HepG2 (cell line): ENCODE measurements around the gene ATP6V1F. TPM values are rescaled to one million over a fixed set of nuclear protein-coding genes. Genes with fewer than 3 reads are reported as not detected.

Experiments used
- ATAC-seq: fragments of 200-7000 bp; cut with Tn5 transposase; 3 replicates; pipeline ENCODE4 v1.9.1; 2020; ENCODE audit warnings: mild to moderate bottlenecking, moderate library complexity
- BruUV-seq: library from RNA; stranded (reverse); fragments of 400-500 nt; replicated peaks from 2 replicates; lab custom pipeline; 2021; lab: Mats Ljungman, UMichigan
- CTCF ChIA-PET: fragments of 300-600 bp; formaldehyde crosslinking; extraction: SDS; loops from one replicate; lab custom pipeline; 2021; ENCODE audit warnings: low total read pairs, inconsistent platforms, low intra/inter-chr PET ratio; lab: Yijun Ruan, JAX
- POLR2A ChIA-PET: fragments of 350-600 bp; sonication (Branson Sonifier 250); formaldehyde crosslinking; loops from one replicate; lab custom pipeline; 2020; ENCODE audit warnings: antibody characterized with exemption, inconsistent platforms; lab: Yijun Ruan, JAX
- DNase-seq: peaks from one replicate; pipeline ENCODE4 v3.0.0-alpha.2; 2015; ENCODE audit warnings: low spot score
- FAIRE-seq: peaks from 3 replicates; lab custom pipeline; 2011; peaks lifted over from hg19 to GRCh38; lab: Jason Lieb, UNC
- H2AFZ ChIP-seq: one replicate; pipeline ENCODE4 v1.6.1; 2011; ENCODE audit warnings: low read length, inconsistent platforms
- H3K27ac ChIP-seq: fragments of 300-600 bp; 3 replicates; pipeline ENCODE4 v1.8.0; 2011; ENCODE audit warnings: mixed run types, mild to moderate bottlenecking, mixed read lengths, low read length, inconsistent platforms; ENCODE audit not compliant: insufficient read depth; ENCODE audit errors: extremely low read length
- H3K27me3 ChIP-seq, 2 experiments: fragments of 200-600 bp in 1 of 2; 2 replicates in 1 of 2; 3 replicates in 1 of 2; pipeline versions ENCODE4 v1.6.0 to v1.8.0; 2011; ENCODE audit warnings: low read length in 2 of 2, mild to moderate bottlenecking in 2 of 2, moderate library complexity in 2 of 2, inconsistent platforms in 1 of 2; ENCODE audit not compliant: insufficient read depth in 2 of 2, control insufficient read depth in 1 of 2
- H3K36me3 ChIP-seq, 2 experiments: fragments of 200-600 bp in 1 of 2; replicated peaks in 1 of 2; 2 replicates in 1 of 2; 3 replicates in 1 of 2; pipeline versions ENCODE4 v1.5.1 to v1.8.0; 2011; ENCODE audit warnings: low read length in 2 of 2, inconsistent platforms in 1 of 2; ENCODE audit not compliant: insufficient read depth in 2 of 2, control insufficient read depth in 1 of 2
- H3K4me1 ChIP-seq: 2 replicates; pipeline ENCODE4 v1.5.1; 2012; ENCODE audit warnings: low read length, inconsistent platforms; ENCODE audit not compliant: insufficient read depth
- H3K4me2 ChIP-seq: 2 replicates; pipeline ENCODE4 v1.6.0; 2011; ENCODE audit warnings: low read depth, low read length, inconsistent platforms
- H3K4me3 ChIP-seq, 3 experiments: fragments of 200-600 bp in 1 of 3; sonication (generic), shearing (Covaris generic) in 1 of 3; replicated peaks in 1 of 3; 2 replicates each; pipeline ENCODE4 v1.5.1; 2011 to 2016; ENCODE audit warnings: low read length in 3 of 3, inconsistent platforms in 2 of 3, low read depth in 2 of 3, mild to moderate bottlenecking in 2 of 3, control low read depth in 1 of 3, mixed read lengths in 1 of 3; ENCODE audit not compliant: insufficient read depth in 1 of 3
- H3K79me2 ChIP-seq: one replicate; pipeline ENCODE4 v1.6.1; 2011; ENCODE audit warnings: low read length, inconsistent platforms; ENCODE audit not compliant: insufficient read depth
- H3K9ac ChIP-seq: 2 replicates; pipeline ENCODE4 v1.6.0; 2011; ENCODE audit warnings: mild to moderate bottlenecking, low read depth, low read length, inconsistent platforms; ENCODE audit not compliant: insufficient read depth
- H3K9me3 ChIP-seq: 2 replicates; pipeline ENCODE4 v1.5.1; 2012; ENCODE audit warnings: mild to moderate bottlenecking, low read length
- H4K20me1 ChIP-seq: 2 replicates; pipeline ENCODE4 v1.6.0; 2011; ENCODE audit warnings: inconsistent platforms, mild to moderate bottlenecking, low read length, moderate library complexity; ENCODE audit not compliant: insufficient read depth
- ATF1 ChIP-seq: IDR thresholded peaks from 2 replicates; pipeline ENCODE4 v1.6.1; 2016; ENCODE audit warnings: mild to moderate bottlenecking, control low read depth
- GFI1 ChIP-seq: sonication (generic); formaldehyde crosslinking; IDR thresholded peaks from 2 replicates; pipeline ENCODE4 v1.5.0; 2020; ENCODE audit warnings: missing genetic modification reagents, mild to moderate bottlenecking, borderline replicate concordance
- HNF4A ChIP-seq: sonication (generic); formaldehyde crosslinking; IDR thresholded peaks from 2 replicates; pipeline ENCODE4 v1.4.0; 2020; ENCODE audit warnings: missing genetic modification reagents
- RFX3 ChIP-seq: IDR thresholded peaks from 2 replicates; pipeline ENCODE4 v1.6.1; 2016; ENCODE audit warnings: missing biosample characterization, missing genetic modification reagents
- ZNF180 ChIP-seq: sonication (generic); formaldehyde crosslinking; IDR thresholded peaks from 2 replicates; pipeline ENCODE4 v1.4.0; 2020; ENCODE audit warnings: low read depth, missing genetic modification reagents, borderline replicate concordance
- ZNF7 ChIP-seq: IDR thresholded peaks from 2 replicates; pipeline ENCODE4 v1.6.1; 2016; ENCODE audit warnings: missing biosample characterization, missing genetic modification reagents
- WGBS: methylation state at CpG from one replicate; pipeline ENCODE4 v1.1.6; 2017; ENCODE audit warnings: low lambda C conversion rate; 5-methylcytosine and 5-hydroxymethylcytosine counted together
- in situ Hi-C: cut with HindIII; loops from 2 replicates; pipeline ENCODE4 v1.10.0; 2017; ENCODE audit warnings: low pct_unique_long_range_greater_than_20kb; ENCODE audit not compliant: extremely low pct_ligation_motif_present
- intact Hi-C: fragments of 100-400 bp; cut with micrococcal nuclease; formaldehyde crosslinking; loops from one replicate; pipeline ENCODE4 v1.10.0; 2022; ENCODE audit not compliant: unreplicated experiment
- polyA plus RNA-seq, 8 experiments: library from polyadenylated mRNA; depleted of rRNA in 3 of 8; stranded (reverse) in 7 of 8; unstranded in 1 of 8; fragments of >200 nt; fragmentation: Illumina TruSeq in 4 of 8; extraction: Trizol in 4 of 8; gene quantifications; 2 replicates each; pipeline versions ENCODE4 v1.2.1 to v1.2.3, GENCODE V29; 2011 to 2016; ENCODE audit warnings: low read depth in 4 of 8, missing spikeins in 1 of 8, mixed read lengths in 1 of 8; ENCODE audit not compliant: insufficient read depth in 1 of 8
- total RNA-seq, 5 experiments: library from RNA; depleted of rRNA; stranded (reverse); fragments of >200 nt; fragmentation: Illumina TruSeq; extraction: Trizol; gene quantifications; 2 replicates each; pipeline ENCODE4 v1.2.3, GENCODE V29; 2016; ENCODE audit warnings: low read depth in 1 of 5
- TF ChIP-seq, protein P1 (sequence below): sonication (generic); formaldehyde crosslinking; IDR thresholded peaks from 2 replicates; pipeline ENCODE4 v1.5.1; 2020; ENCODE audit warnings: mild to moderate bottlenecking, missing genetic modification reagents, moderate library complexity
- TF ChIP-seq, protein P2 (sequence below): sonication (generic); formaldehyde crosslinking; IDR thresholded peaks from 2 replicates; pipeline ENCODE4 v1.5.0; 2020; ENCODE audit warnings: missing genetic modification reagents
- TF ChIP-seq, protein P3 (sequence below): sonication (generic); formaldehyde crosslinking; IDR thresholded peaks from 2 replicates; pipeline ENCODE4 v1.4.0; 2020; ENCODE audit warnings: missing genetic modification reagents, mild to moderate bottlenecking, borderline replicate concordance
- TF ChIP-seq, protein P4 (sequence below): sonication (generic); formaldehyde crosslinking; IDR thresholded peaks from 2 replicates; pipeline ENCODE4 v1.8.0; 2022; ENCODE audit warnings: mild to moderate bottlenecking, missing genetic modification reagents, borderline replicate concordance
- TF ChIP-seq, protein P5 (sequence below): IDR thresholded peaks from 2 replicates; pipeline ENCODE4 v1.6.1; 2016

ATP6V1F gene
- total and polyA plus RNA-seq, 2 of the 13 experiments (the other 11 are each of a cell fraction or from before 2014, with no cell fraction given): 87.2 to 132 TPM

DNA sequence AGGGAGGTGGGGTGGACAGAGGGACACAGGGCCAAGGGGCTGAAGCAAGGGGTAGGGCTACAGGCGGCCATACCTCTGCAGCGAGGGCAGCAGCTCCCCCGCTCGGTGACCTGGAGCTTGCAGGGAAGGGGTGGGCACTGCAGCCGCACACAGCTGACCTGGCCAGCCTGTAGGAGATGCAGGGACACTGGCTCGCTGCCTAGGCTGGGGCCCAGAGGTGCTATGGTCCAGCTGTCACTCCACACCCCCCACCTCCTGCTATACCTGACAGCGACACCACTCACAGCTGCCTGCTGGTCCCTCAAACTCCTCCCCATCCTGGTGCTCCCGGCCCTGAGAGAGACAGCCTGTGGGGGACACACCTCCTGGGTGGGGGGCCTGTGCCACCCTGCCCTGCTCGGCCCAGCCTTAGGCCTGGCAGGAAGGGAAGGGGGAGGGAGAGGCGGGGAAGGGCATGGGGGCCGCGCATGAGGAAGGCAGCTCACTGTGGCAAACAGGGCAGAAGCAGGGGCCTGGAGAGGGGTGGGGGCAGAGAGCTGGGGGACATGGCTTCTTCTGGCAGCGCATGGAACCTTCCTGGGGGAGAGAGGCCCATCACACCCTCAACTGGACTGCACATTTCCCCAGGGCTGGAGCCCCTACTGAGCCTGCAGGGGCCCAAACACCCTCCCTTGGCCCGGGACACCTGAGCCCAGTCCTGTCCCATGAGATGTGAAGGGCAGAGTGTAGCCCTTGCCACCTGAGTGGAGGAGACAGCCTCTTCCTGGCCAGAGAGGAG is 23.9 kb downstream of the ATP6V1F start (continued):
- TF ChIP-seq, protein P1, sequence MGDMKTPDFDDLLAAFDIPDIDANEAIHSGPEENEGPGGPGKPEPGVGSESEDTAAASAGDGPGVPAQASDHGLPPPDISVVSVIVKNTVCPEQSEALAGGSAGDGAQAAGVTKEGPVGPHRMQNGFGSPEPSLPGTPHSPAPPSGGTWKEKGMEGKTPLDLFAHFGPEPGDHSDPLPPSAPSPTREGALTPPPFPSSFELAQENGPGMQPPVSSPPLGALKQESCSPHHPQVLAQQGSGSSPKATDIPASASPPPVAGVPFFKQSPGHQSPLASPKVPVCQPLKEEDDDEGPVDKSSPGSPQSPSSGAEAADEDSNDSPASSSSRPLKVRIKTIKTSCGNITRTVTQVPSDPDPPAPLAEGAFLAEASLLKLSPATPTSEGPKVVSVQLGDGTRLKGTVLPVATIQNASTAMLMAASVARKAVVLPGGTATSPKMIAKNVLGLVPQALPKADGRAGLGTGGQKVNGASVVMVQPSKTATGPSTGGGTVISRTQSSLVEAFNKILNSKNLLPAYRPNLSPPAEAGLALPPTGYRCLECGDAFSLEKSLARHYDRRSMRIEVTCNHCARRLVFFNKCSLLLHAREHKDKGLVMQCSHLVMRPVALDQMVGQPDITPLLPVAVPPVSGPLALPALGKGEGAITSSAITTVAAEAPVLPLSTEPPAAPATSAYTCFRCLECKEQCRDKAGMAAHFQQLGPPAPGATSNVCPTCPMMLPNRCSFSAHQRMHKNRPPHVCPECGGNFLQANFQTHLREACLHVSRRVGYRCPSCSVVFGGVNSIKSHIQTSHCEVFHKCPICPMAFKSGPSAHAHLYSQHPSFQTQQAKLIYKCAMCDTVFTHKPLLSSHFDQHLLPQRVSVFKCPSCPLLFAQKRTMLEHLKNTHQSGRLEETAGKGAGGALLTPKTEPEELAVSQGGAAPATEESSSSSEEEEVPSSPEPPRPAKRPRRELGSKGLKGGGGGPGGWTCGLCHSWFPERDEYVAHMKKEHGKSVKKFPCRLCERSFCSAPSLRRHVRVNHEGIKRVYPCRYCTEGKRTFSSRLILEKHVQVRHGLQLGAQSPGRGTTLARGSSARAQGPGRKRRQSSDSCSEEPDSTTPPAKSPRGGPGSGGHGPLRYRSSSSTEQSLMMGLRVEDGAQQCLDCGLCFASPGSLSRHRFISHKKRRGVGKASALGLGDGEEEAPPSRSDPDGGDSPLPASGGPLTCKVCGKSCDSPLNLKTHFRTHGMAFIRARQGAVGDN (CRISPR knock-in tag): peak; percentile 50
- no peak for TF ChIP-seq HNF4A (CRISPR knock-in tag)

DNA sequence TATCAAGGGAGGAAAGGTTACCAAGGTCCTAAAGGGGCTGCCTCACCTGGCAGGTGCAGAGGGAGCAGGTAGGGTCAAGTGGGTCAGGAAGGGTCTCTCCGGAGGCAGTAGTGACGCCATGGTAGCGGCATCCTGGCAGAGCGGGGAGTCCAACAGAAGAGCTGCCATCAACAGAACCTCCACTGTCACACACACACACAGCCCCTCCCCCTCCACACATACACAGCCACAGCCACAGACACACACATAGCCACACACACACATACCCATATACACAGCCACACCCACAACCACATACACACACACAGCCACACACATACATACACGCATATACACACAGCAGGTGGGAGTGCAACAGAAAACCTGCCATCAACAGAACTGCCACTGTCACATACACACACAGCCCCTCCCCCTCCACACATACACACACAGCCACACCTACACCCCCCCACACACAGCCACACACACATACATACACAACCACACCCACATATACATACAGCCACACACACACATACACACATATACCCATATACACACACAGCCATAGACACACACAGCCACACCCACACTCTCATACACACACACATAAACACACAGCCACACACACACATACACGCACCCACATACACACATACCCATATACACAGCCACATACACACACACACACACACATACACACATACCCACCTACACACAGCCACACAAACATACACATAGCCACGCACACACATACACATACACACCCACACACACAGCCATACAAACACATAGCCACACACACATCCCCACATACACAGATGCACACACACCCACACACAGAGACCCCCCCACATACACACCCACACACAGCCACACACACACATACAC is 24.7 kb downstream of the ATP6V1F start:
- no peak overlapping the region for H3K27ac ChIP-seq
- FAIRE-seq: no peak
- TF ChIP-seq GFI1 (CRISPR knock-in tag): no peak
- TF ChIP-seq, protein P2, sequence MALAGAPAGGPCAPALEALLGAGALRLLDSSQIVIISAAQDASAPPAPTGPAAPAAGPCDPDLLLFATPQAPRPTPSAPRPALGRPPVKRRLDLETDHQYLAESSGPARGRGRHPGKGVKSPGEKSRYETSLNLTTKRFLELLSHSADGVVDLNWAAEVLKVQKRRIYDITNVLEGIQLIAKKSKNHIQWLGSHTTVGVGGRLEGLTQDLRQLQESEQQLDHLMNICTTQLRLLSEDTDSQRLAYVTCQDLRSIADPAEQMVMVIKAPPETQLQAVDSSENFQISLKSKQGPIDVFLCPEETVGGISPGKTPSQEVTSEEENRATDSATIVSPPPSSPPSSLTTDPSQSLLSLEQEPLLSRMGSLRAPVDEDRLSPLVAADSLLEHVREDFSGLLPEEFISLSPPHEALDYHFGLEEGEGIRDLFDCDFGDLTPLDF (CRISPR knock-in tag): no peak
- TF ChIP-seq, protein P3, sequence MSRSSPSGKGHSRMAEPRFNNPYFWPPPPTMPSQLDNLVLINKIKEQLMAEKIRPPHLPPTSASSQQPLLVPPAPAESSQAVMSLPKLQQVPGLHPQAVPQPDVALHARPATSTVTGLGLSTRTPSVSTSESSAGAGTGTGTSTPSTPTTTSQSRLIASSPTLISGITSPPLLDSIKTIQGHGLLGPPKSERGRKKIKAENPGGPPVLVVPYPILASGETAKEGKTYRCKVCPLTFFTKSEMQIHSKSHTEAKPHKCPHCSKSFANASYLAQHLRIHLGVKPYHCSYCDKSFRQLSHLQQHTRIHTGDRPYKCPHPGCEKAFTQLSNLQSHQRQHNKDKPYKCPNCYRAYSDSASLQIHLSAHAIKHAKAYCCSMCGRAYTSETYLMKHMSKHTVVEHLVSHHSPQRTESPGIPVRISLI (CRISPR knock-in tag): no peak
- TF ChIP-seq, protein P4, sequence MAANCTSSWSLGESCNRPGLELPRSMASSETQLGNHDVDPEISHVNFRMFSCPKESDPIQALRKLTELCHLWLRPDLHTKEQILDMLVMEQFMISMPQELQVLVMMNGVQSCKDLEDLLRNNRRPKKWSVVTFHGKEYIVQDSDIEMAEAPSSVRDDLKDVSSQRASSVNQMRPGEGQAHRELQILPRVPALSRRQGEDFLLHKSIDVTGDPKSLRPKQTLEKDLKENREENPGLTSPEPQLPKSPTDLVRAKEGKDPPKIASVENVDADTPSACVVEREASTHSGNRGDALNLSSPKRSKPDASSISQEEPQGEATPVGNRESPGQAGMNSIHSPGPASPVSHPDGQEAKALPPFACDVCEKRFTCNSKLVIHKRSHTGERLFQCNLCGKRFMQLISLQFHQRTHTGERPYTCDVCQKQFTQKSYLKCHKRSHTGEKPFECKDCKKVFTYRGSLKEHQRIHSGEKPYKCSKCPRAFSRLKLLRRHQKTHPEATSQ (CRISPR knock-in tag): no peak
- TF ChIP-seq RFX3: no peak
- TF ChIP-seq, protein P5, sequence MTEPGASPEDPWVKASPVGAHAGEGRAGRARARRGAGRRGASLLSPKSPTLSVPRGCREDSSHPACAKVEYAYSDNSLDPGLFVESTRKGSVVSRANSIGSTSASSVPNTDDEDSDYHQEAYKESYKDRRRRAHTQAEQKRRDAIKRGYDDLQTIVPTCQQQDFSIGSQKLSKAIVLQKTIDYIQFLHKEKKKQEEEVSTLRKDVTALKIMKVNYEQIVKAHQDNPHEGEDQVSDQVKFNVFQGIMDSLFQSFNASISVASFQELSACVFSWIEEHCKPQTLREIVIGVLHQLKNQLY (CRISPR knock-in tag): no peak
- no peak for TF ChIP-seq ZNF180 (CRISPR knock-in tag)
- no peak for TF ChIP-seq ATF1 (CRISPR knock-in tag)
- no peak for TF ChIP-seq ZNF7 (CRISPR knock-in tag)

More for the DNA sequence above, 24.7 kb downstream of the ATP6V1F start:
- ATAC-seq: no peak
- no peak for DNase-seq
- BruUV-seq: no TSS peak
- 70% methylated on average over 3 of the region's 7 CpGs for WGBS
- Histone ChIP-seq H3K9ac (no peak overlapping the region), H3K36me3 (no peaks in the 10 kb centered on the region), H3K79me2 (no peaks in the 10 kb centered on the region), H2AFZ (no peak overlapping the region), H3K4me2 (no peak overlapping the region; the same call in 1 of the 2 replicates), H4K20me1 (no peaks in the 10 kb centered on the region), H3K27me3 (peaks cover 0 to 22% of the 10 kb centered on the region in 2 experiments; a peak in 3 of 5 replicates), H3K4me1 (peaks cover 38% of the 10 kb centered on the region), H3K9me3 (no peaks in the 10 kb centered on the region), H3K4me3 (no peak overlapping the region)
- in situ Hi-C loops: loop anchor here (25.0 kb wide), 1 partner anchor 450 kb away; no protein-coding TSS in a partner anchor
- ChIA-PET POLR2A (interaction anchor here (1.3 kb wide), 1 partner anchor 24 kb away, joined by 3 read pairs; the partner anchor contains the start of gene ATP6V1F), CTCF (no interaction called here)
- intact Hi-C loops: no loop called here
